Transverse colon (tissue), 4 donors: ENCODE data around the gene GIN1. TPM values are rescaled to one million over a fixed set of nuclear protein-coding genes. Genes with fewer than 3 reads are reported as not detected.

Source experiments
- DNase-seq: peaks from one replicate; pipeline ENCODE4 v3.0.0-alpha.2; 2019
- H3K27ac ChIP-seq, 4 donors: fragments of 200-600 bp; sonication (generic); 2 replicates each; pipeline ENCODE4 v1.5.1; 2016 to 2018; ENCODE audit warnings: inconsistent platforms in 4 of 4
- H3K27me3 ChIP-seq: fragments of 200-600 bp; sonication (generic); 2 replicates; pipeline ENCODE4 v1.5.1; 2017; ENCODE audit warnings: inconsistent platforms
- H3K36me3 ChIP-seq, 4 donors: fragments of 200-600 bp; sonication (generic); 2 replicates each; pipeline ENCODE4 v1.5.1; 2017 to 2019; ENCODE audit warnings: inconsistent platforms in 4 of 4
- H3K4me1 ChIP-seq, 4 donors: fragments of 200-600 bp; sonication (generic); 2 replicates each; pipeline ENCODE4 v1.5.1; 2017 to 2020; ENCODE audit warnings: inconsistent platforms in 4 of 4
- H3K4me3 ChIP-seq, 4 donors: fragments of 200-600 bp; sonication (generic); 1 replicate in 1 of 4; 2 replicates in 3 of 4; pipeline versions ENCODE4 v1.5.1 to v1.6.1; 2017 to 2019; ENCODE audit warnings: inconsistent platforms in 4 of 4
- H3K9me3 ChIP-seq, 2 donors: fragments of 200-600 bp; sonication (generic); 2 replicates each; pipeline ENCODE4 v1.5.1; 2017 to 2019; ENCODE audit warnings: inconsistent platforms in 2 of 2
- CTCF ChIP-seq, 5 experiments: fragments of 200-600 bp in 3 of 5; fragments of 450-650 bp in 2 of 5; sonication (generic) in 3 of 5; IDR thresholded peaks; 1 replicate in 2 of 5; 2 replicates in 3 of 5; pipeline ENCODE4 v1.5.1; 2016 to 2017; ENCODE audit warnings: antibody characterized with exemption in 5 of 5, inconsistent platforms in 3 of 5, mild to moderate bottlenecking in 2 of 5, moderate library complexity in 1 of 5
- EP300 ChIP-seq: sonication (generic); formaldehyde crosslinking; IDR thresholded peaks from one replicate; pipeline ENCODE4 v1.6.1; 2017; ENCODE audit warnings: antibody characterized with exemption, low read depth
- POLR2A ChIP-seq: fragments of 450-650 bp; IDR thresholded peaks from one replicate; pipeline ENCODE4 v1.6.1; 2016; ENCODE audit warnings: antibody characterized with exemption, mild to moderate bottlenecking, moderate library complexity
- POLR2AphosphoS5 ChIP-seq, 3 donors: sonication (generic); formaldehyde crosslinking; IDR thresholded peaks; one replicate each; pipeline ENCODE4 v1.6.1; 2016; ENCODE audit warnings: antibody characterized with exemption in 3 of 3
- WGBS, 2 donors: methylation state at CpG; one replicate each; pipeline ENCODE4 v1.1.5; 2018; ENCODE audit warnings: low coverage in 1 of 2; 5-methylcytosine and 5-hydroxymethylcytosine counted together
- in situ Hi-C, 4 donors: fragments of 200-750 bp; cut with MboI; loops; one replicate each; pipeline versions ENCODE4 v1.15.0 to v1.15.1; 2017; ENCODE audit warnings: low sequenced_read_pairs in 3 of 4, low pct_ligation_motif_present in 1 of 4, low pct_unique_long_range_greater_than_20kb in 1 of 4
- intact Hi-C: fragments of 100-400 bp; cut with DNase I; formaldehyde crosslinking; loops from one replicate; pipeline ENCODE4 v1.15.1; 2023; ENCODE audit warnings: low total_unique reads
- total RNA-seq, 4 donors: library from RNA; depleted of rRNA; stranded (reverse); fragments of >200 nt; gene quantifications; one replicate each; pipeline ENCODE4 v1.1.0, GENCODE V29; 2016

The GIN1 gene
- total RNA-seq, 4 donors from 2014 or later: 6.4 to 8.5 TPM; not detected in 2

- WGBS, 2 donors: 67 to 87% methylated on average over 2 to 4 of the region's 4 CpGs
- no peak overlapping the region for H3K4me3 ChIP-seq
These were observed 82.1 kb downstream of the GIN1 start for GRCh38 chr5:103037673-103038455.

GRCh38 chr5:103036601-103037000, 83.3 kb downstream of the GIN1 start:
- Histone ChIP-seq H3K4me3 (no peak overlapping the region), H3K36me3 (no peaks in the 10 kb centered on the region), H3K27me3 (no peaks in the 10 kb centered on the region), H3K9me3 (no peaks in the 10 kb centered on the region), H3K4me1 (no peaks in the 10 kb centered on the region), H3K27ac (no peak overlapping the region)
- intact Hi-C loops (no loop called here), in situ Hi-C loops (loop anchor here in 1 of 4 donors (25.0 kb wide), 1 partner anchor 449 kb away; no protein-coding TSS in a partner anchor)
- 88 to 90% methylated on average over 2 of the region's 2 CpGs for WGBS, 2 donors
- TF ChIP-seq POLR2AphosphoS5 (IDR thresholded peaks at IDR 0.05): no peak
- no peak for TF ChIP-seq POLR2A
- TF ChIP-seq EP300: no peak
- no peak for TF ChIP-seq CTCF (IDR thresholded peaks at IDR 0.05)
- DNase-seq: no peak

More at GRCh38 chr5:103037673-103038455, 82.1 kb downstream of the GIN1 start:
- H3K27me3 ChIP-seq: no peaks in the 10 kb centered on the region
- no peaks in the 10 kb centered on the region for H3K36me3 ChIP-seq
- no peaks in the 10 kb centered on the region for H3K9me3 ChIP-seq
- DNase-seq: no peak
- no peaks in the 10 kb centered on the region for H3K4me1 ChIP-seq
- intact Hi-C loops (no loop called here), in situ Hi-C loops (loop anchor here in 1 of 4 donors (25.0 kb wide), 1 partner anchor 451 kb away; no protein-coding TSS in a partner anchor)
- TF ChIP-seq EP300: no peak
- no peak for TF ChIP-seq POLR2A
- TF ChIP-seq CTCF (IDR thresholded peaks at IDR 0.05): no peak
- no peak for TF ChIP-seq POLR2AphosphoS5 (IDR thresholded peaks at IDR 0.05)
- no peak overlapping the region for H3K27ac ChIP-seq

Other genes starting within 250 kb of the GIN1 start
- gene PPIP5K2, start 163 bp upstream of the GIN1 start, total RNA-seq: 10 to 100 TPM; 23.9 to 64.6 (median 44.4) TPM
- 10 to 100 TPM; 21.7 to 72.8 (median 47.7) TPM for gene MACIR, start 138.6 kb upstream of the GIN1 start, total RNA-seq